Naive thymus-derived CD4-positive, alpha-beta T cell (primary cell): ENCODE measurements around the gene JAML. TPM values are rescaled to one million over a fixed set of nuclear protein-coding genes. Genes with fewer than 3 reads are reported as not detected.

Source experiments
- ATAC-seq: fragments of 150-1000 bp; cut with Tn5 transposase; 2 replicates; pipeline ENCODE4 v1.10.0; 2021; ENCODE audit warnings: mild to moderate bottlenecking, moderate library complexity
- CTCF ChIA-PET: fragments of 350-600 bp; sonication (Branson Sonifier 250); formaldehyde crosslinking; loops from one replicate; lab custom pipeline; 2021; ENCODE audit warnings: antibody characterized with exemption; lab: Charles Lee
- POLR2A ChIA-PET: fragments of 350-600 bp; sonication (Branson Sonifier 250); formaldehyde crosslinking; loops from one replicate; lab custom pipeline; 2021; ENCODE audit warnings: antibody characterized with exemption, inconsistent platforms; lab: Charles Lee
- DNase-seq, 9 donors: peaks; one replicate each; pipeline versions ENCODE4 v3.0.0 to v3.0.0-alpha.2; 2020 to 2022; ENCODE audit warnings: mixed read lengths in 1 of 9
- H3K27ac ChIP-seq: one replicate; pipeline ENCODE4 v1.7.0; 2013; ENCODE audit warnings: mild to moderate bottlenecking, low read depth, low read length, moderate library complexity
- H3K27me3 ChIP-seq, 2 donors: one replicate each; pipeline ENCODE4 v1.7.0; 2013; ENCODE audit warnings: low read length in 2 of 2, mild to moderate bottlenecking in 2 of 2, moderate library complexity in 2 of 2; ENCODE audit not compliant: control insufficient read depth in 2 of 2, insufficient read depth in 2 of 2
- H3K36me3 ChIP-seq, 3 experiments: 1 replicate in 2 of 3; 2 replicates in 1 of 3; pipeline ENCODE4 v1.7.0; 2013; ENCODE audit warnings: low read length in 3 of 3, mild to moderate bottlenecking in 3 of 3, moderate library complexity in 1 of 3; ENCODE audit not compliant: insufficient read depth in 3 of 3, control insufficient read depth in 2 of 3
- H3K4me1 ChIP-seq, 2 donors: one replicate each; pipeline ENCODE4 v1.7.0; 2013; ENCODE audit warnings: low read length in 2 of 2, mild to moderate bottlenecking in 2 of 2, moderate library complexity in 1 of 2; ENCODE audit not compliant: control insufficient read depth in 2 of 2, insufficient read depth in 2 of 2
- H3K4me3 ChIP-seq: 2 replicates; pipeline ENCODE4 v1.7.0; 2013; ENCODE audit warnings: mild to moderate bottlenecking, low read length
- H3K9me3 ChIP-seq, 3 experiments: 1 replicate in 2 of 3; 2 replicates in 1 of 3; pipeline ENCODE4 v1.7.0; 2013; ENCODE audit warnings: low read length in 3 of 3; ENCODE audit not compliant: control insufficient read depth in 2 of 3
- H3K27ac Mint-ChIP-seq, 9 donors: one replicate each; pipeline ENCODE4 v1.8.0; 2020 to 2022; ENCODE audit warnings: mixed read lengths in 9 of 9, mild to moderate bottlenecking in 8 of 9, moderate library complexity in 5 of 9, inconsistent platforms in 2 of 9
- H3K27me3 Mint-ChIP-seq, 5 donors: one replicate each; pipeline ENCODE4 v1.8.0; 2021 to 2022; ENCODE audit warnings: mixed read lengths in 5 of 5, mild to moderate bottlenecking in 1 of 5
- H3K36me3 Mint-ChIP-seq, 5 donors: one replicate each; pipeline ENCODE4 v1.8.0; 2020 to 2022; ENCODE audit warnings: mixed read lengths in 5 of 5, mild to moderate bottlenecking in 3 of 5, inconsistent platforms in 1 of 5
- H3K4me1 Mint-ChIP-seq, 7 donors: one replicate each; pipeline ENCODE4 v1.8.0; 2020 to 2022; ENCODE audit warnings: mixed read lengths in 7 of 7, mild to moderate bottlenecking in 3 of 7, inconsistent platforms in 1 of 7
- H3K4me3 Mint-ChIP-seq, 10 donors: one replicate each; pipeline ENCODE4 v1.8.0; 2020 to 2022; ENCODE audit warnings: mild to moderate bottlenecking in 10 of 10, mixed read lengths in 10 of 10, moderate library complexity in 6 of 10, inconsistent platforms in 2 of 10
- H3K9me3 Mint-ChIP-seq, 11 donors: one replicate each; pipeline ENCODE4 v1.8.0; 2020 to 2022; ENCODE audit warnings: mixed read lengths in 11 of 11, mild to moderate bottlenecking in 4 of 11, inconsistent platforms in 1 of 11, moderate library complexity in 1 of 11
- intact Hi-C, 2 donors: fragments of 100-400 bp; cut with micrococcal nuclease; formaldehyde crosslinking; loops; one replicate each; pipeline ENCODE4 v1.15.1; 2023
- polyA plus RNA-seq, 2 donors: library from polyadenylated mRNA; unstranded; fragments of 300-500 nt; fragmentation: Illumina TruSeq; gene quantifications; one replicate each; pipeline ENCODE4 v1.2.3, GENCODE V29; 2021
- total RNA-seq, 6 experiments: library from RNA in 5 of 6; stranded (reverse) in 5 of 6; gene quantifications; 1 replicate in 5 of 6; 2 replicates in 1 of 6; pipeline ENCODE4 v1.2.3 and lab custom pipeline; 2021 to 2026

JAML gene
- total and polyA plus RNA-seq, 7 experiments from 2014 or later, result 64.3 to 195 (median 118) TPM

DNA sequence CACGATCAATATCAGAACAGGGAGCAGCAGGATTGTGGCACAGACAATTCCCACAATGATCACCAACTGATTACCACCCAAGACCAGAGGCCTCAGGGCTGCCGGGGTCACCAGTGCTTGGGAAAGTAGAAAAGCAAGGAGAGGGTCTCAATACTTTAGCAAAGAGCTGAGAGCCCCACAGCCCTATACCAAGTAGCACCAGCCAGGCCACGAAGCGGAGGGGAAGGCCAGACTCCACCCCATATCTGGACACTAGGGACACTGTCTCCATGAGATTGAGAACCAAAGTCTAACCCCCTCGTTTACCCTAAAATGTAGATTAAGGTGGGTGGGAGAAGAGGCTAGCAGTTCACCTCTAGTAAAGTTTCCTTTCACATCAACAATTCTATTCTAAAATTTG, 24.3 kb downstream of the JAML start:
- H3K27me3 ChIP-seq, result no peaks in the 10 kb centered on the region
- ChIA-PET POLR2A (no interaction called here), CTCF (interaction anchor here (0.6 to 3.8 kb wide), 4 partner anchors 8 to 91 kb away, joined by 3 to 56 read pairs (median 17); no protein-coding TSS in a partner anchor)
- H3K36me3 ChIP-seq, result peaks cover 0 to 42% (median 9%) of the 10 kb centered on the region in 3 experiments
- no peak overlapping the region for H3K4me3 ChIP-seq
- DNase-seq (no peak), ATAC-seq (no peak)
- Mint-ChIP-seq H3K36me3 (peaks cover 0 to 27% (median 8%) of the 10 kb centered on the region in 5 donors), H3K27me3 (no peaks in the 10 kb centered on the region), H3K9me3 (no peaks in the 10 kb centered on the region), H3K4me3 (peak overlapping the region in 1 of 10 donors; percentile 8), H3K27ac (peak overlapping the region in 2 of 9 donors; percentile 44 to 65), H3K4me1 (peaks cover 5 to 19% (median 11%) of the 10 kb centered on the region in 7 donors)
- peak overlapping the region; percentile 27 for H3K27ac ChIP-seq
- peaks cover 31 to 55% of the 10 kb centered on the region in 2 donors for H3K4me1 ChIP-seq
- H3K9me3 ChIP-seq, result no peaks in the 10 kb centered on the region
- intact Hi-C loops, result loop anchor here in 1 of 2 donors (2.0 to 5.0 kb wide), 2 partner anchors 52 to 197 kb away; partner anchors contain the start of gene MPZL3

DNA sequence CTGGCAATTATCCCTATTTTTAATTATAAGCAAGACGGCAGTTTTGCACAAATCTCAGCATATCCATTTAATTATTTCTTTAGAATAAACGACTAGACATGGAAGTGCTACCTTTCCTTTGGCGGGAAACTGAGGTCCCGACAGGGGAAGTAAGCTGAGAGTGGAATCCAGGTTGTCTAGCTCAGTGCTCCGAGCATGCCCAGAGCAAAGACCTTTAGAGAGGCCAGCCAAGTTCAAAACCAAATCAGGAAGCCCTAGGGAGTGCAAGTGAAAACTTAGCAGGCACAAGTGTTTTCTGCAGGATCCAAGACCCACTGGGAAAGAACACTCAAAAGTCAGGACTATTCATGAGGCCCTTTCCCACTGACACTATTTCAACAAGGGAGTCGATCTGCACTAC, 25.7 kb downstream of the JAML start:
- H3K27ac ChIP-seq, result peak overlapping the region; percentile 10
- H3K4me3 ChIP-seq, result no peak overlapping the region
- intact Hi-C loops, result loop anchor here (2.0 kb wide), 4 partner anchors 18 to 290 kb away; partner anchors contain the start of gene MPZL3 (in 1 of the 2)
- H3K4me1 ChIP-seq, result peaks cover 28 to 54% of the 10 kb centered on the region in 2 donors
- H3K36me3 ChIP-seq, result peaks cover 0 to 56% (median 9%) of the 10 kb centered on the region in 3 experiments
- peaks cover 0 to 37% (median 7%) of the 10 kb centered on the region in 5 donors for H3K36me3 Mint-ChIP-seq
- peaks cover 5 to 14% (median 11%) of the 10 kb centered on the region in 7 donors for H3K4me1 Mint-ChIP-seq
- CTCF ChIA-PET, result interaction anchor here (0.6 to 3.8 kb wide), 38 partner anchors 10 to 166 kb away, joined by 3 to 56 read pairs (median 6); partner anchors contain the start of genes CD3D, CD3E, JAML and MPZL2
- no peak for ATAC-seq
- POLR2A ChIA-PET, result interaction anchor here (0.6 to 2.1 kb wide), 11 partner anchors 10 to 149 kb away, joined by 3 to 8 read pairs (median 4); partner anchors contain the start of genes CD3E, JAML and MPZL2
- no peaks in the 10 kb centered on the region for H3K27me3 Mint-ChIP-seq
- H3K4me3 Mint-ChIP-seq, result peak overlapping the region in 3 of 10 donors; percentile 12 to 53 (median 45)
- DNase-seq, result no peak
- H3K9me3 ChIP-seq, result no peaks in the 10 kb centered on the region
- no peaks in the 10 kb centered on the region for H3K9me3 Mint-ChIP-seq
- no peaks in the 10 kb centered on the region for H3K27me3 ChIP-seq
- peak overlapping the region in 8 of 9 donors; percentile 16 to 84 (median 62) for H3K27ac Mint-ChIP-seq

DNA sequence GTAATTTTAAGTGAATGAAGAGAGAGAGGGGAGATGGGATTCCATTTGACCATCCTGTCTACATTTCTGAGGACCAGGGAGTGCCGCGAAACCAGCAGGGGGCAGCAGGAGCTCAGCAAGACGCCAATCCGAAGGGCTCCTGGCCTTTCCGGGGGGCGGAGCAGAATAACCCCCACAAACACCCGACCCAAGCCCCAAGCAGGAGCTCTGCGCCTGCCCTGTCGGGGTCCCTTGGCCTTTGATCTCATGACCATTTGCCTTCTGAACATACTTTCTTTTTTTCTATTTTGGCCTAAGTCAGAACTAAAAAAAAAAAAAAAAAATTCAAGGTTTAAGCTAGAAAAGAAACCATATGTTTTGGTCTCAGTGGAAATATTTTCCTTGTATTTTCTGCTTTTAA, 26.4 kb downstream of the JAML start:
- H3K4me3 ChIP-seq, result no peak overlapping the region
- H3K4me1 ChIP-seq, result peaks cover 28 to 47% of the 10 kb centered on the region in 2 donors
- H3K9me3 ChIP-seq, result no peaks in the 10 kb centered on the region
- Mint-ChIP-seq H3K4me3 (peak overlapping the region in 7 of 10 donors; percentile 12 to 53 (median 38)), H3K27me3 (no peaks in the 10 kb centered on the region), H3K27ac (peak overlapping the region; percentile 16 to 84 (median 76)), H3K9me3 (no peaks in the 10 kb centered on the region), H3K36me3 (peaks cover 0 to 44% (median 14%) of the 10 kb centered on the region in 5 donors), H3K4me1 (peaks cover 5 to 14% (median 11%) of the 10 kb centered on the region in 7 donors)
- DNase-seq (peak; percentile 66 to 82 (median 75)), ATAC-seq (peak; percentile 80)
- peak overlapping the region; percentile 10 for H3K27ac ChIP-seq
- peaks cover 0 to 59% (median 9%) of the 10 kb centered on the region in 3 experiments for H3K36me3 ChIP-seq
- ChIA-PET POLR2A (interaction anchor here (0.6 to 2.1 kb wide), 16 partner anchors 11 to 162 kb away, joined by 3 to 8 read pairs (median 5); partner anchors contain the start of genes CD3E, JAML, MPZL2 and UBE4A), CTCF (interaction anchor here (0.5 to 3.8 kb wide), 45 partner anchors 10 to 488 kb away, joined by 3 to 56 read pairs (median 5); partner anchors contain the start of genes CD3E, JAML, MPZL2 and MPZL3)
- no peaks in the 10 kb centered on the region for H3K27me3 ChIP-seq
- intact Hi-C loops, result loop anchor here (1.0 to 2.0 kb wide), 9 partner anchors 18 to 290 kb away; partner anchors contain the start of gene MPZL3 (in 1 of the 2)

DNA sequence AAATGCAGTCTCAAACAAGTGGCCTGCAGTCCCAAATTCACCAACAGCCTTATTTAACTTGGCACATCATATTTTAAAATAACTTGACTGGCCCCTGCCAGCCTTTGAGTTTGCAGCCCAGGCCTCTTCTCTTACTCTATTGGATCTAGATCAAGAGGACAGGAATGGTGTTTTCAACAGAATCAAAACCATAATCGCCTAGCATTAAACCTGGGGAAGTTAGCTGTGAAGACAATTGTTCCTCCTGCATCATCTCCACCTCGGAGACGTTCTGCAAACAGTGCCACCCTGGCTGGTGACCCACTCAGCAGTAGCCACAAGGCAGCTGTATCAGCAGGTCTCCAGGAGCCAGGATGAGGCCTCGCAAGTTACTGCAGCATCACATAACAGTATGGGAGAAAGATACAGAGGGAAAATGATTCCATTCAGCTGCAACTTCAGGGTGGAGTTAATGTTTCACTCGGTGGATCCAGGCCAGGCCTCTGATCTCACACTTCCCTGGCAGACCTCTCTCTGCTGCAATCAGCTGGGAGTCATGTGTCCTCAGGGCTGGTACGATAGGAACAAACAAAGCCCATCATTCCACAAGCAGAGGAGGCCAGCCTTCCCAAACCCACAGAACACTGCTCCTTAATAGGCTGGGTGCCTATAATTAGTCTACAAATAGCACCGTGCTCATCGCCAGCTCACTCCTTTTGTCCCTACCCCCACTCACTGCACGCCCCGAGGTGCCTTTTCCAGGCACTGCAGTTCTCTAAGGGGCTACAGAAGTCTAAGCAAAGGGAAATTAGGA, 29.8 kb downstream of the JAML start:
- ChIA-PET CTCF (interaction anchor here (0.7 to 1.4 kb wide), 2 partner anchors 91 to 95 kb away, joined by 3 to 4 read pairs; no protein-coding TSS in a partner anchor), POLR2A (no interaction called here)
- peak overlapping the region in 3 of 9 donors; percentile 2 to 59 (median 5) for H3K27ac Mint-ChIP-seq
- H3K36me3 ChIP-seq, result peaks cover 0 to 50% (median 9%) of the 10 kb centered on the region in 3 experiments
- no peak for DNase-seq
- H3K27me3 ChIP-seq, result no peaks in the 10 kb centered on the region
- H3K9me3 Mint-ChIP-seq, result peaks cover 0 to 13% (median 6%) of the 10 kb centered on the region in 11 donors
- H3K4me1 Mint-ChIP-seq, result peaks cover 5 to 14% (median 11%) of the 10 kb centered on the region in 7 donors
- H3K36me3 Mint-ChIP-seq, result peaks cover 10 to 64% (median 37%) of the 10 kb centered on the region in 5 donors
- H3K4me3 ChIP-seq, result no peak overlapping the region
- H3K9me3 ChIP-seq, result no peaks in the 10 kb centered on the region
- peaks cover 0 to 3% (median 0%) of the 10 kb centered on the region in 5 donors for H3K27me3 Mint-ChIP-seq
- intact Hi-C loops, result no loop called here
- ATAC-seq, result no peak
- no peak overlapping the region for H3K27ac ChIP-seq
- H3K4me1 ChIP-seq, result peaks cover 0 to 14% of the 10 kb centered on the region in 2 donors
- H3K4me3 Mint-ChIP-seq, result no peak overlapping the region

DNA sequence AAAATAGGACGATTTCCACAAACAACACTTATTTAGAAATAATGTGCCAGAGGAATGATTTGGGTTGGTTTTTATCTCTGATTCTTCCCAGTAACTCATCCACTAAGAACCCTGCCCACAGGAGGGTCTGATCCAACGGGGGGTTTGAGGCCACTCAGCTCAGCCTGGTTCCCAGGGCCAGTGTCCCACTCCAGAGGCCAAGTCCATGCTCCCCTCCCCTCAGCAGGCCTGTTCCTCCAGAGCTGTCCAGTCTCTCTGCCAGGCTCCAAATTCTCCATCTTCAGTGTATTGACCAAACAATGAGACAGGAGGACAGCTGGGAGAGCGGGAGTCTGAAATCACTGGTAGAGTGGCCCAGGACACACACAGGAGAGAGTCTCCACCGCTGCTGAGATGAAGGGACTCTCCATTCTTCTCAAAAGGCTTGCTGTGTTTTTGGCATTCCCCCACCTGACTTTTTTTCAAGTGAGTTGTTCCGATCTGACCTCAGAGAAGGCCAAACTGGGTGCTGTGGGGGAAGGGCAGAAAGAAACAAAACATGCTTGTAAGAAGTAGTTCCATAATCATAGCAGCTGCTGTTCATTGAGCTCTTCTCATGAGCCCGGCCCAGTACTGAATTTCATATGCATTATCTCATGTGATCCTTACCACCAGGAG, 30.8 kb downstream of the JAML start:
- peaks cover 0 to 12% (median 0%) of the 10 kb centered on the region in 5 donors for H3K27me3 Mint-ChIP-seq
- H3K4me3 Mint-ChIP-seq, result no peak overlapping the region
- DNase-seq (no peak), ATAC-seq (no peak)
- ChIA-PET CTCF (interaction anchor here (1.4 kb wide), 1 partner anchor 96 kb away, joined by 4 read pairs; no protein-coding TSS in a partner anchor), POLR2A (no interaction called here)
- peaks cover 0 to 21% (median 6%) of the 10 kb centered on the region in 11 donors for H3K9me3 Mint-ChIP-seq
- H3K27ac ChIP-seq, result no peak overlapping the region
- no peaks in the 10 kb centered on the region for H3K9me3 ChIP-seq
- H3K36me3 ChIP-seq, result peaks cover 0 to 50% (median 9%) of the 10 kb centered on the region in 3 experiments
- H3K27me3 ChIP-seq, result no peaks in the 10 kb centered on the region
- peaks cover 5 to 11% (median 10%) of the 10 kb centered on the region in 7 donors for H3K4me1 Mint-ChIP-seq
- no peak overlapping the region for H3K4me3 ChIP-seq
- peaks cover 10 to 61% (median 37%) of the 10 kb centered on the region in 5 donors for H3K36me3 Mint-ChIP-seq
- intact Hi-C loops, result no loop called here
- peaks cover 0 to 10% of the 10 kb centered on the region in 2 donors for H3K4me1 ChIP-seq
- H3K27ac Mint-ChIP-seq, result peak overlapping the region in 1 of 9 donors; percentile 40
